Upper lobe of left lung (tissue), 4 donors: Measurements from ENCODE around the gene GPATCH2.

Experiments
- CTCF ChIP-seq, 6 experiments: fragments of 450-650 bp in 4 of 6; fragments of 200-600 bp in 2 of 6; sonication (generic) in 2 of 6; IDR thresholded peaks; one replicate each; pipeline ENCODE4 v1.5.1; 2016 to 2019; ENCODE audit warnings: antibody characterized with exemption in 6 of 6
- EP300 ChIP-seq, 4 donors: sonication (generic); formaldehyde crosslinking; IDR thresholded peaks; one replicate each; pipeline ENCODE4 v1.5.1; 2017; ENCODE audit warnings: antibody characterized with exemption in 4 of 4, control low read depth in 2 of 4
- POLR2A ChIP-seq, 4 donors: fragments of 450-650 bp; IDR thresholded peaks; one replicate each; pipeline ENCODE4 v1.5.1; 2016 to 2017; ENCODE audit warnings: antibody characterized with exemption in 4 of 4, mild to moderate bottlenecking in 2 of 4

- TF ChIP-seq CTCF (IDR thresholded peaks at IDR 0.05) (no peak), EP300 (IDR thresholded peaks at IDR 0.05) (no peak), POLR2A (IDR thresholded peaks at IDR 0.05) (no peak)
Observed at GRCh38 chr1:217674028-217674729, 43.3 kb upstream of the GPATCH2 start.
